Measurements from ENCODE around the gene MAST4.

DNA sequence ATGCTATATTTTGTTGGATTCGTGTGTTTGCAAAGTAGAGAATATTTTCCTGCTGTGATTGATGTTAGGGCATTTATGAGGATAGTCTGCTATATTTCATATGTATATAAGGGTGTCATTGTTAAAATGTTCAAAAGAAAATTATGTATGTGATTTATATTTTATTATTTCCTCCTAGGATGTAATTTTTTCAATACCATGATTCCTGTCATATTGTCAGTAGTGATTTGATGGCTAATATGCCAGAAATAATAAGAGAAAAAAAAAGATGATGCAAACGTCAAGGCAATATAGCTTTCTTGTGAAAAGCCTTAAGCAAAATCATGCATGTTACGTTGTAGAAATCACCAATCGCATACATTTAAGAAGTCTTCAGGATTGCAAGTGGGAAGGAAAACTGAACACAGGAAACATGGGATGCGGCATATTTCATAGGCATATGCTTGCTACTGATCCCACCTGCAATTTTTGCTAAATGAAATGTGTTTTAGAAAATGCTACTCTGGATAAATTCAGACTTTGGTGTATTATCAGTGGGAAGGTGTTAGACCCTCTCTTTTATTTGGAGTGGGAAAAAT lies 224.5 kb downstream of the MAST4 start:
- TF ChIP-seq EZH2 (IDR thresholded peaks at IDR 0.05; ENCODE audit: low read length, missing control alignments) (no peak), CTCF (conservative IDR thresholded peaks at IDR 0.05 in 1 of 2, IDR thresholded peaks at IDR 0.05 in 1 of 2; ENCODE audit: low read depth in 1 of 2, low read length in 2 of 2) (no peak)

Data from fibroblast of lung (primary cell).